GM12891 (cell line): ENCODE results near the gene KCNMA1.

Experiments
- POLR2A ChIP-seq: IDR thresholded peaks from 2 replicates; pipeline ENCODE4 v1.6.1; 2011; ENCODE audit warnings: low read depth, low read length, control low read depth
- SPI1 ChIP-seq: IDR thresholded peaks from 2 replicates; pipeline ENCODE4 v1.6.1; 2011; ENCODE audit warnings: low read depth, low read length, control low read depth
- TAF1 ChIP-seq: IDR thresholded peaks from 2 replicates; pipeline ENCODE4 v1.6.1; 2011; ENCODE audit warnings: low read depth, low read length, control low read depth

- no peak for TF ChIP-seq POLR2A
- no peak for TF ChIP-seq TAF1
- no peak for TF ChIP-seq SPI1
Measured at GRCh38 chr10:77459905-77460304, 177.7 kb downstream of the KCNMA1 start.
